ENCODE results near the gene HMGN3.

Gene HMGN3

DNA sequence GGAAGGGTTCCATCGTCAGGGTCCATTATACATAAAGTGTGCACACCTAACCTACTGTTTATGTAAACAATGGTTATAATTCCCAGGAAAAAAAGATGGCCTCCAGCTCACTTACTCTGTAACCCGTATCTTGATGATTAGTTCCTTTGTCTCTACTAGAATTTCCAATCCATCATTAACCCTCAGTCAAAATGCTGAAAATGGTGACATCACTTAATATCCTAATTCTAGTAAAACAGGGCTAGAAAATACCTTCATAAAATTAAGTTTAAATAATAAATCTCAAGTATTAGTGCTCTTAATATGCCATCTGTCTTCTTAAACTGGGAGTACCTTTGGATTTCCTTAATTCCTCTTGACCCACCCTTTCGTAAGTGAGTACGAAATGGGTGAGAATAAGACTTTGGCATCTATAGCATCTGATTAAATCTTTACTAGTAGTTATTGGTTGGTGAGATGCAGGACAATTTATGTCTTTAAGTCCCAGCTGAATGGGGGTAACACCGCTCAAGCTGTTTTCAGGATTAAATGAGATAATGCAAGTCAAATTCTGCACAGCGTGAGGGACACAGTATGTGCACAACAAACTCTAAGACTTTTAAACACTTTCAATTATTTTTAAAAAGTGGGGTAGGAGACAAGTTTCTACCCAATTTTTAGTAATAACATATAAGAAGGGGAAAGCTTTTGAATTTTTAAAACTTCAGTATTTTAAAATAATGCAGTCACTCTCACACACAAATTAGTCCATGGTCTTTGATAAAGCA, 1.6 kb downstream of the HMGN3 start:
- DNase-seq (ENCODE audit: low read depth) = no peak

DNA sequence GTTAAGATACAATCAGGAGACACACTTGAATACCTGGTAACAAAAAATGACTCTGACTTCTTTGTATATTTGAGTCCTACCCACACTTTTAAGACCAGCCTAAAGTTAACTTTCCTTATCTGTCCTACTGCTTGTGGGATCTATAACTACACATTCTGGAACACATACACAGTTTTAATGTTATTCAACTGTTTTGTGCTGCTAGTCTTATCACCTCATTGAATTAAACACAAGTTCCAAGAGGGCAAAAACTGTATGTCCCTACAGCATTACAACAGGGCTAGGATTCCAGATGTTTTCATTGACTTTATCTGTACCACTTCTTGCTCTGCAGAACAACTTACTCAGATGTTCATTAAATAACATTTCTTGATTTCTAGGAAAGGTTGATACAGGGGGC, 2.8 kb downstream of the HMGN3 start:
- no peak for DNase-seq (ENCODE audit: low read depth)

DNA sequence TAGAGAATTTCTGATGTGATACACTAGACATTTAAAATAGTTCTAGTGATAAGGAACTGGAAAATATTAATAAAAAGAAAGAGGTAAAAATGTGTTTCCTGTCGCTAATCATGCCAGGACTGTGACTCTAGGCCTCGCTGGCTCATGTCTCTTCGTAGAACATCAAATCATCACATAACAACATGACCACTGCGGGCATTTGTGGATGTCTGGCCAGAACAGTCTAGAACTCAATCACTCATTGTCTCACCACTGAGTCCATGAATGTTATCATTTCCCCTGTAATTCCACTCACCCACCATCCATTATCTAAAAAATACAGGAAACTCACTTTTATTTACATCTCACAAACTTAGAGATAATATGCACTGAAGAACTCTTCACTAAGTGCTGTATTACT, 3.4 kb downstream of the HMGN3 start:
- DNase-seq (ENCODE audit: low read depth) = no peak

DNA sequence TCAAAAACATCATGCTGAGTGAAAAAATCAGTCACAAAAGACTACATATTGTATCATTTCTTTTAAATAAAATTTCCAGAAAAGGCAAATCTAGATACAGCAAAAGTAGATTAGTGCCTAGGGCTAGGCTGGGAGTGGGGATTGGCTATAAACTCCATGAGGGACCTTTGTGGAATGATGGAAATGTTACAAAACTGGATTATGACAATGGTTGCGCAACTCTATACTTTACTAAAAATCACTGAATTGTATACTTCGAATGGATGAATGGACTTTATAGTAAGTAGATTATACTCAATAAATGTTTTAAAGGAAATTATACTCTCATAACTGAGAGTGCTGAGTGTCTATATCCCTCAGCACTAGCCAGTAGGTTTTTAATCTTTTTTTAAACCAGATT, 4.3 kb downstream of the HMGN3 start:
- DNase-seq (ENCODE audit: low read depth) = no peak

DNA sequence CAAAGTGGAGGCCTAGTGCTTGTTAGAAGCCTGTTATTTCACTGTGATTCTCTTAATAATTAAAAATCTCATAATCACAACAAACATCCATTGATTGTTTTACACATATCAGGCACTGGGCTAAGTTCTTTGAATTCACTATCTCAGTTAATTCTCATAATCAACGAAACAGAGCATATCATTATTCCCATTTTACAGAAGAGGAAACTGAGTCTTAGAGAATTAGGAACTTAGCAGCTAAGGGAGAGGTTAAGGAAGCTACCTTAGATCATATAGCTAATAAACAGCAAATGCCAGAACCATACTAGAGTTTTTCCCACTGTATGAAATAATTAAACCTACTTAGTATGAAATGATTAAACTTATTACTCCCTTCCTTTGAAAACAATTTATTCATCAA, 7.0 kb downstream of the HMGN3 start:
- no peak for DNase-seq (ENCODE audit: low read depth)

DNA sequence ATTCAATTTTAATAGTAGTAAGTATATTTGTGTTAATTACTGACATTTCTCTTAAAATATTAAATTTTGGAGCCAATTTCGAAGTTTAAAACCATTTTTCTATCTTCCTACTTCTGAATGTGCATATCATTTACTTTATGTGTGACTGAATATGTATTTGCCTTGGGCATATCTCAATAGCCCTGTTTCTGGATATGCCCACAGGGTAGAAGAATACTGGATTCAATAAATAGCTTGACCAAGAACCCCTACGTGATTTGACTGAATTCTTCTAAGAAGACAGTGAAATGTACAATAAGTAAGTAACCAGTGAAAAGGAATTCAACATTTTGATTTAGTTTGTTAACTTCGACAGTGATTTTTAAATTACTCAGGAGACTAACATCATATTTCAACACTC, 7.8 kb downstream of the HMGN3 start:
- DNase-seq (ENCODE audit: low read depth) = no peak

DNA sequence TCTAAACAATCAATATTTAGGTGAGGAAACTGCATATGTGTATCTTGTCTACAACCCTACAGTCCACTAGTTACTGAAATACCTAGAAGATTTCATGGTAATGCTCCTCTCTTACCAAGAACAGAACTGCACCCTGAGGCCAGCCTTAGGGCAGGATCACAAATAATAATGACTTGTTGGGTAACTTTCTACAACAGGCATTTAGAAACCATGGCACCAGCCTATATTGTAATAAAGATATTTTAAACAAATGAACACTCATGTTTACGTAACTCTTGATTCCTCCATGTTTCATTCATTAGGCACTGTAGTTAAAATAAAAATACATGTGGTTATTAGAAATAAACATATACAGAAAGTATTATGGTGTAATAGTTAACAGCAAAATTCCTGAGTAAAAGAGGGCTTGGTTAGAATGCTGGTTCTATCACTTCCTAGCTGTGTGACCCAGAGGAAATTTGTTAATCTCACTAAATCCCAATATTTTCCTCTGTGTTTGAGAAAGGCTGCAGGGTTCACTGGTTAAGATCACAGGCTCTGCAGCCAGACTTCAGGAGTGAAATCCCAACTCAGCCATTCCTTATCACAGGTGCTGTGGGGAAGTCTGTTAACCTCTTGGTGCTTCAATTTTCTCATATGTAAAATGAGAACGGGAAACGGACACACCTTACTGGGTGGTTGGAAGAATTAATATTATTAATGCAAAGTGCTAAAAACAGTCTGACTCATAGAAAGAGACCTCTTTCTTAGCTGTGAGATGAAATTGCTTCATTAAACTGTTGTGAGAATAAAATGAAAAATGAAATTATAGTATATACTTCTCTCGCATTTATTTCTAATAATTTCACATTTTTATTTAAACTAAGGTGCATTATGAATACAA, 8.5 kb downstream of the HMGN3 start:
- DNase-seq (ENCODE audit: low read depth) = no peak

DNA sequence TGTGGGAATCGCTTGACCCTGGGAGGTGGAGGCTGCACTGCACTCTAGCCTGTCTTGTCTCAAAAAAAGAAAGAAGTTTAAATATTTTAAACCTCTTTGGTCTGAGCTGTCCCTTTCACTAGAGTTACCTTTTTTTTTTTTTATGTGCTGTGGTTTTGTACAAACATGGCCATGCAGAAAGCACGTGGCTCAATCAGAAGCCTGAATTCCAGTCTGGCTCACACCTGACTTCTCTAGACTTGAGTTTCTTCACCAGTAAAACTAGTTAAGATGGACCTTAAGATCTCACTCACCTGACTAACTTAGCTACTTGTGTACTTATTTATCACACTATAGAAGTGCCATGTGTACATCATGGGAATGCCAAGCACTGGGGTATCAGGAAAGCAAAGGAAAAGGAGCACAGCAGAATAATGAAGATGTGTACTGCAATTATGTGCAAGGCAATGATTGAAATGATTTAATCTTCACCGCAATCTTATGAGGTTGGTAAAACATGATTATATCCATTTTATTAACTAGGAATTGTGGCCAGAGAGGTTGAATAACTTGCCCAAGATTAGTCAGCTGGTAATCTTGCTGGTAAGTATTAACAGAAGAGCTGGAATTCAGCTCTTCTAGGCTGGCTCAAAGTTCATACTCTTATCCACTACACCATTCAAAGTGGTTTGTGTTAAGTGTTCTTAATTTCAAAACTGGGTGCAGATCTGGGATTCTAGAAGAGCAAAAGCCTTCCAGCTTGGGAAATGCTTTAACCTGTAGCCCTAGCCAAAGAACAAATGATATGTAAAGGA, 10.7 kb downstream of the HMGN3 start:
- DNase-seq (ENCODE audit: low read depth) = no peak

DNA sequence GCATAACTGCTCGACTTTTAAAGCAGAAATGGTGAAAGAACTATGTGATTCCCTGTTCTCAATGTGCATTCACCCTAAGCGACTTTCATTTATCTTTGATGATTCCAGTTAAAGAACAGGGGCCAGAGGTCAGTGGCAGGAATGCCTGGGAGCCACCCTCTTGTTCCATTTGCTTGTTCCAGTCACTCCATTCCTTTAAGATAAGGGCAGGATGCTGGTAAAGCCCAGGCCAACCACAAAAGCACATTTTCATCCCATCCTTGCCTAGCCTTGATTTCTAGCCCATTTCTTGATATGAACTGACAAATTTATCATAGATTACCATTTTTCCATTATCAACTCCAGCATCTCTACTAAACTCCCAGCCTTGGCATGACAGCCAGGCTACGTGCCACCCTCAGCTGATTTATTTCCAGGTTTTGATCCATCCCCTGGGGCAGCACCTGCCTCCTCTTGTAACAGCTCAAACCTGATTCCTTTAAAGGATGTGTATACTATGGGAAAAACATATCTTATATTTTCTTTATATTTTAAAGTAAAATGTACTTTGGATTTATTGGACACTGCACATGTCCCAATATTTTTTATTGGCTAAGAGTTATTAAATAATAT, 19.2 kb downstream of the HMGN3 start:
- DNase-seq (ENCODE audit: low read depth) = no peak

DNA sequence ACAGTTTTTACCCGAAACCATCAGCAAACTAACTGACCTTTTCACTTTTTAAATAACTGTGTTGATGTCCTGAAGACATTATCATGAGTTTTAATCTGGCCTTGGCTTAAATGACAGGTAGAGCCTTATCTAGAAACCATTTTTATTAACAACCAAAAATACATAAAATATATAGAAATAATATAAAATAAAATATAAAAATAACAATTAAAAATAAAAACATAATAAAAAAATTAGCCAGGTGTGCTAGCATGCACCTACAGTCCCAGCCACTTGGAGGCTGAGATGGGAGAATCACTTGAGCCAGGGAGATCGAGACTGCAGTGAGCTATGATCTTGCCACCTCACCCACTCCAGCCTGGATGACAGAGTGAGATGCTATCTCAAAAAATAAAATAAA, 21.6 kb downstream of the HMGN3 start:
- DNase-seq (ENCODE audit: low read depth) = no peak

DNA sequence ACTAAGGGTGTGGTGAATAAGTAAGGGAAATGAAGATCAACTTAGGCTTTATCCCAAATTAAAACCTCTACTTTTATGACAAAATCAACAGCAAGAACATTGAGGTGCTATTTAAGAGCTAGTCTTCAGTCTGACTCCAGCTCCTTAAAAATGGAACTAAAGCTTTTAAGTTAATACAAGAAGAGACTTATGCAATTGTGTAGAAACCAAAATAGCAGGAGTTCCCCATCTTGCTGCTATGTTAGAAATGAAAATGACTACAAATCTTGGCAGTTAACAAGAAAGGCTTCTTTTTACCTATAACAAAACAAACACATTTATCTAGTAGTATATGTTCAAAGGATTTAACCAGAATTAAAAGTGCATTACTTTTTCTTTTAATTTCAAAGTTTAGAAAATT, 25.7 kb downstream of the HMGN3 start:
- DNase-seq (ENCODE audit: low read depth) = no peak

DNA sequence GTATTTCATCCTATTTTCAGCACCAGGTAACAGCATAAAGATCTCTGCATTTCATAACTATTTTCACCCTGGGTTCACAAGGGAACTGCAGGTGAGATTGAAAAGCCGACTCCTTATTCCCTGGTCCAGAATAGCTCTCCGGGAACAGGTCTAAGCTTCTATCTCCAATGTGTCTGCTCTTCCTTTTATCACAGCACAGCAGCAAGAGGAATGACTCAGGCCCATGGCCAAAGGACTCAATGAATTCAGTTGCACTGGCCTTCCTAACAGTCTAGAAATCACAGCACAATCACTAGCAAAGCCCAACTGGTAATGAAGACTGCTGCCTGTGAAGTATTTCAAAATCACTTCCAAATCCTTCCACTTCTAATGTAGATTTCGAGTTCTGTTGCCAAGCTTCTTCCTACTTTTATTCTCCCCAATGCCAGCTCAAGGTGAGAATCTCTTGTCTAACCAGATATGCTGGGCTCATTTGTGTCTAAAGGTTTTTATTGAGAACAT, 30.7 kb downstream of the HMGN3 start:
- no peak for DNase-seq (ENCODE audit: low read depth)

DNA sequence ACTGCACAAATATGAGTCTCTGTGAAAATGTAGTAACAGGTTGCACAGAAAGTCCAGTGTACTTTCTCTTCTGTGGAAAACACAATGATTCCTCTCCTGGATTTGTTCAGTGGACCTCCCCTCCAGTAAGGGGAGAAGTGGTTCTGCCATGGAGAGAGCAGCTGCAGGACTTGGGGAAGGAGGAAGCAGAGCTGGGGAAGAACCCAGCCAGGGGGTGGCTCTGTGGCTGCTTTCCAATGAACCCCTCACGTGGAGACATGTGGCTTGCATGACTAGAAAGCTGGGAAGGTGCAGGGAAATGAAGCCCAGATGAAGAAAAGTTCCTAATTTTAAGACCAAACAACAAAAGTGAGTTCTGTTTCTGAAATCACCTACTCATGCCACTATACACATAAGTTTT, 31.9 kb downstream of the HMGN3 start:
- no peak for DNase-seq (ENCODE audit: low read depth)

DNA sequence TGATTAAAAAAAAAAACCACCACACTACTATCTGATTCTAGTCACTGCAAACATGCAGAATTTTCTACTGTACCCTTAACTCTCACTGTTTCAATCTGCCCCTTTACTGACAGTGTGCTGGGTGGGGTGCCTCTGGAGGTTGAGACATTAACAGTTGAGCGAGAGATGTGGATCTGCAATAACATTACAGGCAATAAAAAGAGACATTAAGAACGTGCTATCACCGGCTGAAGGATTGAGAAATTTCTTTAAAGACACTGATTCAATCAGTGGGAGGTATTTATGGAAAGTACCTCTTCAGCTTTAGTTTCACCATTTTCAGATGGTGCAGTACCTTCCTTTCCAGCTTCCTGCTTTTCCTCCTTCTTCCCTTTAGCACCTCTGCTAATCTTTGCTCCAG, 32.5 kb downstream of the HMGN3 start:
- no peak for DNase-seq (ENCODE audit: low read depth)

DNA sequence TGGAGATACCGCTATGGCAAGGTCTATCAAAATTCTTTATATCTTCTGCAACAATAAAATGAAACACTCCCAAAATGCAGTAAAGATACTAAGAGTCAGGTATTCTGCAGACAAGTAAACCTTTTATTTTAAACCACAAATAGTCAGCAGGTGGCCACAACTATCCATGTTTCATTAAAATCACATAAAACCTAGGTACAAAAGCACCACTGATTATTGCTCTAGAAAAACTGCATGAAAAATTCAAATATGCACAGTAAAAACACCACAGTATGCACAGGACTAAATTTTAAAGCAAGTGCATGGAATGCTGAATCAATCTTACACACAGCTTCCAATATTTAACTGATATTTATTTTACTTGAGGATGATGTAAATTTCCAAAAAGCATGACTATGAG, 33.3 kb downstream of the HMGN3 start:
- no peak for DNase-seq (ENCODE audit: low read depth)

DNA sequence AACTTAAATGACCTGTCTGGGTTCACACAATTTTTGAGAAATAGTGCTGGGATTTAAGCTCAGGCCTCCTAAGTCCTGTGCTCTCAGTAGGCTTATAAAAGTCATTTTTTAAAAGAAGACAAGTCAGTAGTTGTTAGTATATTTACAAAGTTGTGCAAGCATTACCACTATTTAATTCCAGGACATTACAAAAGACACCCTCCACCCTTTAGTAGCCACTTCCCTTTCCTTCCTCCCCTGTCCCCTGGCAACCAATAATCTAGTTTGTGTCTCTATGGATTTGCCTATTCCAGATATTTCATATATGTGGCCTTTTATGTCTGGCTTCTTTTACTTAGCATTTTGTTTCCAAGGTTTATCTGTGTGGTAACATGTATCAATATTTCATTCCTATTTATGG, 37.6 kb downstream of the HMGN3 start:
- no peak for DNase-seq (ENCODE audit: low read depth)

DNA sequence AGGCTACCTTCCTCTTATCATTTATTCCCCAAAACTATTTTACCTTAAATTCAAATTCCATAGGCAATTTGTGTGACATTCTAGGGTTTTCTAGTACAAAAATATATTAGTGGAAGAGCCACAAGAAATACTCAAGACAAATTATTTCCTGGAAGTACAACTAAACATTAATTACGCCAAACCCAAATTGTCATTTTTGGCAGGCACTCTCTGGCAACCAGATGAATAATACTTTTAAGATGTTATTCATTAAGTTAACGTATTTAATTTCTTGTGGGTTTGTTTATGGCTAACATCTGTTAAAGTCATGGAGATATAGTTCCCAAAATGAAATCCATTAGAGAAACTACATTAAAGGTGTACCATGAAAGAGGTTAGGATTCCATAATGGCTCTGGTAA, 40.5 kb downstream of the HMGN3 start:
- DNase-seq (ENCODE audit: low read depth) = no peak

DNA sequence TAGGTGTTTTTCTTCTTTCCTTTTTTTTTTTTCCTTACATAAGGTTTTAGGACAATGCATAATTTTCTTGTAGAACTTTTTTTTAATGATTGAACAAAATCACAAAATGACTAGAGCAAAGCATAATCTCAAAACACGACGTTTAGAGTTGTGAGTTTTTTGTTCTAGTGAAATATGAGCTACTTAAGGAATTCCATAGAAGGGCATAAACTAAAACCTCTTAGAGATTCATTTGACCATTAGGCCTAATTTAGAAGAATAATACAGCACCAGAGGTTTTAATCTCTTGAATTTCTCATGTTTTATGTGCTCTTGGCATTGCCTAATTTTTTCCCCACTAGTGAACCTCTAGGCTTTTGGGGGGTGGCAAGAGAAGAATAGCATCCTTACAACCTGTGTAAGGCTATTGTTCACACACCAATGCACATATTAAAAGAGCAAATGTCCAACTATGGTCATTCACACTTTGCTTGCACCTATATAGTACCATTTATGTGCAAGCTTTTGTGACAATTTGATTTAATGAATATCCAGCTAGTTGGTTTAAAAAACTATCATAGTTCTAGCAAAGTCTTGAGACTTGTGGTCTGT, 44.6 kb downstream of the HMGN3 start:
- DNase-seq (ENCODE audit: low read depth) = no peak

DNA sequence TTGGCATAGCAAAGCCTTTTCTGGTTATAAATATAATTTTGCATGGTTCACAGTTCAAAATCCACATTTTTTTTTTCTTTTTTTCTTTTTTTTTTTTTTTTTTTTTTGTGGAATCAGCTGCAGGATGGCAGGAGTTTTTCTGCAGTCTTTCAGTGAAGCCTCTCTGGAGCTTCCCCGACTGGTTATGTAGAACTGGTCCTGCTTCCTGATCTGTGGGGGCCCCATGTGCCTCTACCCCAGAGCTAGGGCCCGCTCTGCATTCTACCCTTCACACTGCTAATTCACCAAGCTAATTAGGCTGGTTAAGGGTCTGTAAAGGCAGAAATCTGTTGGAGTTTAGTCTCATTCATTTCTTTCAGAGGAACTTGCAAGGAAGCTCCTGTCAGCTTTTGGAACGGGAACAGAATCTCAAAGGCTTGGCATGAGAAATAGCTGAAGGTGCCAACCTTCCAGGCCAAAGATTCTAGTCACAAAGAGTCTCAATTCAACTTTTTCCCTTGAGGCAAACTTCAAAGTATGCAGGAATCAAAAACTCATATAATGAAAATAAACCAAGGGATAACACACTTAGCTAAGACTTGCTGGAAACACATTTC, 45.5 kb downstream of the HMGN3 start:
- DNase-seq (ENCODE audit: low read depth) = no peak

DNA sequence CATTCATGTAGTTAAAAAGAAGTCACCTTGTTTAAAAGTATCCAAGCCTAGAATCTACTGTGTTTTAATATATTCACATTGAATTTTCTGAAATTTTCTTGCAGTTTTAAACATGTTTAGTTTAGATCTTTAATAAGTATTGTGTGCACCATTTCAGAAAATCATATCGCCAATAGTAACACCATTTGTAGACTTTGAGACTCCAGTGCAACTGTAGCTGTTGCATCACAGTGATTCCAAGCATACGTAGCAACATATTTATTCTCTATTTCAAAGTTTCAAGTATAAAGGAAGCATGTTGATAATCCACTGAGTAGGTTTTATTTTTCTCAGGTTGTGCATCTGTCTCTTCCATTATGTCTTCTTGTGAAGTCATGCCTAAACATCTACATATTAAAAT, 46.4 kb downstream of the HMGN3 start:
- no peak for DNase-seq (ENCODE audit: low read depth)

DNA sequence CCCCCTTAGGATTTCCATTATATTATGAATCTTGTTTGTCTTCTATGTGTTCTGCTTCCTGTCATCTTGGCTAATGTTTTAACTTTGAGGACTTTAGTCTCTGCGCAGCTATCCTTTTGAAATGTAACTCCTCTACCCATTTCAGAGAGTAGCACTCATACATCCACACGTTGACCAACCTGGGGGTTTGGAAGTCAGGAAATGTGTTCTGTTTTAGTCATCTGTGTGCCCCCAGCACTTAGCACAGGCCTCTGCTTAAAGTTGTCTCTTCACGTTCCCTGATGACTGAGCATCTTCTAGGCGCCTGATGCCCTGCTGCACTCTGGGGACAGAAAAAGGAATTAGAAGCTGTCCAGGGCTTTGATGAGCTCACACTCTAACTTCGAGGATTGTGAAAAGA, 47.9 kb downstream of the HMGN3 start:
- DNase-seq (ENCODE audit: low read depth) = no peak
